GM23338 (cell line): ENCODE data around the gene TK1. TPM values are rescaled to one million over a fixed set of nuclear protein-coding genes. Genes with fewer than 3 reads are reported as not detected.

ENCODE experiments used
- ATAC-seq: fragments of 200-7000 bp; cut with Tn5 transposase; 3 replicates; pipeline ENCODE4 v1.9.1; 2020
- DNase-seq: peaks from one replicate; pipeline ENCODE4 v3.0.0-alpha.2; 2015; ENCODE audit warnings: low spot score
- H2AFZ ChIP-seq: fragments of 200-600 bp; sonication (generic); 2 replicates; pipeline ENCODE4 v1.8.0; 2016; ENCODE audit warnings: antibody characterized with exemption, mild to moderate bottlenecking, moderate library complexity
- H3F3A ChIP-seq: fragments of 200-600 bp; sonication (generic); replicated peaks from 2 replicates; pipeline ENCODE4 v1.8.0; 2017; ENCODE audit warnings: antibody characterized with exemption, mixed run types, low read depth
- H3K27ac ChIP-seq: fragments of 200-600 bp; sonication (generic); 2 replicates; pipeline ENCODE4 v1.6.1; 2016; ENCODE audit warnings: low read depth
- H3K27me3 ChIP-seq: fragments of 200-600 bp; sonication (generic); 2 replicates; pipeline ENCODE4 v1.8.0; 2016; ENCODE audit warnings: mild to moderate bottlenecking, mixed run types, moderate library complexity; ENCODE audit not compliant: insufficient read depth
- H3K36me3 ChIP-seq: fragments of 200-600 bp; sonication (generic); 2 replicates; pipeline ENCODE4 v1.8.0; 2016; ENCODE audit warnings: mild to moderate bottlenecking; ENCODE audit not compliant: insufficient read depth
- H3K4me1 ChIP-seq: fragments of 200-600 bp; sonication (generic); 2 replicates; pipeline ENCODE4 v1.8.0; 2016; ENCODE audit warnings: mild to moderate bottlenecking, moderate library complexity; ENCODE audit not compliant: insufficient read depth
- H3K4me2 ChIP-seq: fragments of 200-600 bp; sonication (generic); 2 replicates; pipeline ENCODE4 v1.7.1; 2017; ENCODE audit warnings: mixed run types
- H3K4me3 ChIP-seq: fragments of 200-600 bp; sonication (generic); 2 replicates; pipeline ENCODE4 v1.6.1; 2016; ENCODE audit warnings: mixed run types
- H3K79me2 ChIP-seq: fragments of 200-600 bp; sonication (generic); replicated peaks from 2 replicates; pipeline ENCODE4 v1.8.0; 2017; ENCODE audit warnings: mild to moderate bottlenecking; ENCODE audit not compliant: insufficient read depth
- H3K9me2 ChIP-seq: fragments of 200-600 bp; sonication (generic); 2 replicates; pipeline ENCODE4 v1.8.0; 2017; ENCODE audit not compliant: insufficient read depth
- H4K20me1 ChIP-seq: fragments of 200-600 bp; sonication (generic); replicated peaks from 2 replicates; pipeline ENCODE4 v1.8.0; 2017; ENCODE audit warnings: mild to moderate bottlenecking; ENCODE audit not compliant: insufficient read depth
- H3K27ac Mint-ChIP-seq: 2 replicates; pipeline ENCODE4 v1.8.0; 2020; ENCODE audit warnings: inconsistent platforms, mild to moderate bottlenecking, moderate library complexity, mixed read lengths
- H3K27me3 Mint-ChIP-seq: 3 replicates; pipeline ENCODE4 v1.8.0; 2022; ENCODE audit warnings: low read depth, mild to moderate bottlenecking, moderate library complexity, mixed read lengths, inconsistent platforms; ENCODE audit not compliant: insufficient read depth, poor library complexity
- H3K36me3 Mint-ChIP-seq: 3 replicates; pipeline ENCODE4 v1.8.0; 2021; ENCODE audit warnings: low read depth, mild to moderate bottlenecking, inconsistent platforms, moderate library complexity, mixed read lengths
- H3K4me1 Mint-ChIP-seq: 3 replicates; pipeline ENCODE4 v1.8.0; 2020; ENCODE audit warnings: mild to moderate bottlenecking, inconsistent platforms, mixed read lengths
- H3K4me3 Mint-ChIP-seq: 3 replicates; pipeline ENCODE4 v1.8.0; 2021; ENCODE audit warnings: moderate library complexity, mild to moderate bottlenecking, inconsistent platforms, mixed read lengths
- H3K9me3 Mint-ChIP-seq: 3 replicates; pipeline ENCODE4 v1.8.0; 2020; ENCODE audit warnings: moderate library complexity, mild to moderate bottlenecking, inconsistent platforms, mixed read lengths
- EZH2 ChIP-seq: fragments of 200-600 bp; sonication (generic); IDR thresholded peaks from one replicate; pipeline ENCODE4 v1.8.0; 2017; ENCODE audit warnings: antibody characterized with exemption, mild to moderate bottlenecking, low read depth; ENCODE audit not compliant: unreplicated experiment
- EZH2phosphoT487 ChIP-seq: fragments of 200-600 bp; sonication (generic); IDR thresholded peaks from one replicate; pipeline ENCODE4 v1.8.1; 2018; ENCODE audit warnings: antibody characterized with exemption; ENCODE audit not compliant: unreplicated experiment
- JUNB ChIP-seq: IDR thresholded peaks from one replicate; pipeline ENCODE4 v1.6.1; 2016; ENCODE audit warnings: antibody characterized with exemption; ENCODE audit not compliant: unreplicated experiment
- POLR2AphosphoS5 ChIP-seq: IDR thresholded peaks from 2 replicates; pipeline ENCODE4 v1.6.1; 2016; ENCODE audit warnings: antibody characterized with exemption, low read depth
- REST ChIP-seq: IDR thresholded peaks from one replicate; pipeline ENCODE4 v1.6.1; 2018; ENCODE audit warnings: antibody characterized with exemption; ENCODE audit not compliant: unreplicated experiment
- ZNF331 ChIP-seq: fragments of 250-450 bp; sonication (Bioruptor Pico); IDR thresholded peaks from 2 replicates; pipeline ENCODE4 v1.5.0; 2020; ENCODE audit warnings: low read depth, mild to moderate bottlenecking, moderate library complexity
- ZNF462 ChIP-seq: fragments of 250-450 bp; sonication (Bioruptor Pico); IDR thresholded peaks from 2 replicates; pipeline ENCODE4 v1.5.0; 2020; ENCODE audit warnings: mild to moderate bottlenecking, moderate library complexity
- polyA plus RNA-seq: library from polyadenylated mRNA; unstranded; fragments of >200 nt; fragmentation: Nextera tagmentation; extraction: Ambion mirVana; gene quantifications from 2 replicates; pipeline ENCODE4 v1.2.1, GENCODE V29; 2016
- total RNA-seq: library from RNA; depleted of rRNA; stranded (reverse); fragments of >200 nt; shearing (Covaris generic); gene quantifications from 2 replicates; pipeline ENCODE4 v1.2.3, GENCODE V29; 2014
- TF ChIP-seq, protein P1 (sequence below), 2 experiments: fragments of 200-600 bp in 1 of 2; sonication (generic) in 1 of 2; conservative IDR thresholded peaks; 2 replicates each; pipeline versions ENCODE4 v1.5.1 to v1.6.1; 2016 to 2017; ENCODE audit warnings: antibody characterized with exemption in 2 of 2, low read depth in 2 of 2, mild to moderate bottlenecking in 2 of 2, moderate library complexity in 1 of 2
- TF ChIP-seq, protein P2 (sequence below): IDR thresholded peaks from 2 replicates; pipeline ENCODE4 v1.6.1; 2016; ENCODE audit warnings: antibody characterized with exemption

Gene TK1
- total and polyA plus RNA-seq, 2 experiments from 2014 or later, result 74.5 to 84.4 TPM

DNA sequence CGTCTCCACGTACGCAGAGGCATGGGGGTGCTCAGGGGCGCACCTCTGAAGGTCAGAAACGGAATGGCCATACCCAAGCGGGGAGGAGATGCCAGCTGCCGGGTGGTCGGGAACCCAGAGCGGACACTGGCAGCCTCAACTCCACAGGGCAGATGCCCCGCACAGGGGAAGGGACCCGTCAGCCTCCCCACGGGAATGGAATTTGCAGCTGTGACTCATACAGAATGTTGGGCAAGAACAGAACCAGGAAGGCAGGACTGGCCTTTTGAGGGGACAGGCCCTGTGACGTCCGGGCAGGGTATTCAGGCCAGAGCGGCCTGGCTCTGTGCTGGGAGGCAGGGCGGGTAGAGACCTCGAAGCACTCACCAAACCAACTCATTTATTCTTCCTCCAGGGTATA, 7.5 kb downstream of the TK1 start:
- Histone ChIP-seq H3K79me2 (0 out of 2 replicates have a peak, but pooled peaks cover 8% of the 10 kb centered on the region), H3K27me3 (no peaks in the 10 kb centered on the region), H3K9me2 (no peaks in the 10 kb centered on the region), H3F3A (peaks cover 8% of the 10 kb centered on the region; the same call in 1 of the 2 replicates), H3K4me3 (no peak overlapping the region), H4K20me1 (peaks cover 23% of the 10 kb centered on the region), H3K4me2 (no peak overlapping the region), H3K27ac (no peak overlapping the region), H2AFZ (no peak overlapping the region), H3K36me3 (peaks cover 40% of the 10 kb centered on the region), H3K4me1 (peaks cover 3% of the 10 kb centered on the region; the same call in 1 of the 2 replicates)
- ATAC-seq (no peak), DNase-seq (no peak)
- Mint-ChIP-seq H3K36me3 (peaks cover 88% of the 10 kb centered on the region), H3K9me3 (no peaks in the 10 kb centered on the region; the same call in 2 of the 3 replicates), H3K4me1 (peaks cover 23% of the 10 kb centered on the region), H3K27me3 (peaks cover 9% of the 10 kb centered on the region), H3K4me3 (no peak overlapping the region), H3K27ac (no peak overlapping the region)
- TF ChIP-seq, protein P1, sequence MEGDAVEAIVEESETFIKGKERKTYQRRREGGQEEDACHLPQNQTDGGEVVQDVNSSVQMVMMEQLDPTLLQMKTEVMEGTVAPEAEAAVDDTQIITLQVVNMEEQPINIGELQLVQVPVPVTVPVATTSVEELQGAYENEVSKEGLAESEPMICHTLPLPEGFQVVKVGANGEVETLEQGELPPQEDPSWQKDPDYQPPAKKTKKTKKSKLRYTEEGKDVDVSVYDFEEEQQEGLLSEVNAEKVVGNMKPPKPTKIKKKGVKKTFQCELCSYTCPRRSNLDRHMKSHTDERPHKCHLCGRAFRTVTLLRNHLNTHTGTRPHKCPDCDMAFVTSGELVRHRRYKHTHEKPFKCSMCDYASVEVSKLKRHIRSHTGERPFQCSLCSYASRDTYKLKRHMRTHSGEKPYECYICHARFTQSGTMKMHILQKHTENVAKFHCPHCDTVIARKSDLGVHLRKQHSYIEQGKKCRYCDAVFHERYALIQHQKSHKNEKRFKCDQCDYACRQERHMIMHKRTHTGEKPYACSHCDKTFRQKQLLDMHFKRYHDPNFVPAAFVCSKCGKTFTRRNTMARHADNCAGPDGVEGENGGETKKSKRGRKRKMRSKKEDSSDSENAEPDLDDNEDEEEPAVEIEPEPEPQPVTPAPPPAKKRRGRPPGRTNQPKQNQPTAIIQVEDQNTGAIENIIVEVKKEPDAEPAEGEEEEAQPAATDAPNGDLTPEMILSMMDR (conservative IDR thresholded peaks at IDR 0.05; ENCODE audit: low read depth in 2 of 2), result no peak
- no peak for TF ChIP-seq ZNF462 (CRISPR knock-in tag)
- TF ChIP-seq POLR2AphosphoS5, result no peak
- TF ChIP-seq REST, result no peak
- no peak for TF ChIP-seq EZH2
- TF ChIP-seq EZH2phosphoT487, result no peak
- TF ChIP-seq, protein P2, sequence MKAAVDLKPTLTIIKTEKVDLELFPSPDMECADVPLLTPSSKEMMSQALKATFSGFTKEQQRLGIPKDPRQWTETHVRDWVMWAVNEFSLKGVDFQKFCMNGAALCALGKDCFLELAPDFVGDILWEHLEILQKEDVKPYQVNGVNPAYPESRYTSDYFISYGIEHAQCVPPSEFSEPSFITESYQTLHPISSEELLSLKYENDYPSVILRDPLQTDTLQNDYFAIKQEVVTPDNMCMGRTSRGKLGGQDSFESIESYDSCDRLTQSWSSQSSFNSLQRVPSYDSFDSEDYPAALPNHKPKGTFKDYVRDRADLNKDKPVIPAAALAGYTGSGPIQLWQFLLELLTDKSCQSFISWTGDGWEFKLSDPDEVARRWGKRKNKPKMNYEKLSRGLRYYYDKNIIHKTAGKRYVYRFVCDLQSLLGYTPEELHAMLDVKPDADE, result no peak
- no peak for TF ChIP-seq ZNF331 (CRISPR knock-in tag)
- no peak for TF ChIP-seq JUNB
